Fibroblast of the aortic adventitia (primary cell): ENCODE results near the gene PSMA2. TPM values are rescaled to one million over a fixed set of nuclear protein-coding genes. Genes with fewer than 3 reads are reported as not detected.

Experiments
- DNase-seq: peaks from one replicate; pipeline ENCODE4 v3.0.0-alpha.2; 2010; ENCODE audit warnings: low read depth
- H3K4me3 ChIP-seq: 2 replicates; pipeline ENCODE4 v1.5.1; 2011; ENCODE audit warnings: low read depth, mild to moderate bottlenecking, control low read depth, low read length, moderate library complexity
- CTCF ChIP-seq: IDR thresholded peaks from 2 replicates; pipeline ENCODE4 v1.5.1; 2011; ENCODE audit warnings: mild to moderate bottlenecking, low read length, control low read depth, inconsistent platforms; ENCODE audit not compliant: insufficient read depth
- total RNA-seq: library from RNA; depleted of rRNA; stranded (reverse); fragments of >200 nt; gene quantifications from 2 replicates; pipeline ENCODE4 v1.2.3, GENCODE V29; 2012; ENCODE audit warnings: low replicate concordance

The PSMA2 gene
- total RNA-seq, 1 donor: 121 TPM

GRCh38 chr7:42876182-42877068 lies 55.5 kb downstream of the PSMA2 start:
- H3K4me3 ChIP-seq: no peak overlapping the region
- peak; percentile 87 for TF ChIP-seq CTCF
- peak; percentile 71 for DNase-seq

GRCh38 chr7:42869131-42870020 lies 62.6 kb downstream of the PSMA2 start:
- TF ChIP-seq CTCF: no peak
- no peak for DNase-seq
- no peak overlapping the region for H3K4me3 ChIP-seq

GRCh38 chr7:42868480-42868879 lies 63.5 kb downstream of the PSMA2 start:
- no peak overlapping the region for H3K4me3 ChIP-seq
- no peak for TF ChIP-seq CTCF
- no peak for DNase-seq

Other genes with a start within 250 kb of the PSMA2 start
- 10.8 and 11.3 TPM in 2 replicates for gene C7orf25, start 20.1 kb downstream of the PSMA2 start, total RNA-seq
- 28.4 and 53.1 TPM in 2 replicates for gene MRPL32, start 202 bp upstream of the PSMA2 start, total RNA-seq
- gene HECW1, start 180.5 kb upstream of the PSMA2 start, total RNA-seq: 0.82 and 3.6 TPM in 2 replicates